ENCODE measurements around the gene ZNF518A. TPM values are rescaled to one million over a fixed set of nuclear protein-coding genes. Genes with fewer than 3 reads are reported as not detected.
A peak's percentile ranks its signal among the peaks of the same experiment; 100 is the strongest.

The ZNF518A gene
- total RNA-seq, 1 donor from 2014 or later = 21.1 TPM

DNA sequence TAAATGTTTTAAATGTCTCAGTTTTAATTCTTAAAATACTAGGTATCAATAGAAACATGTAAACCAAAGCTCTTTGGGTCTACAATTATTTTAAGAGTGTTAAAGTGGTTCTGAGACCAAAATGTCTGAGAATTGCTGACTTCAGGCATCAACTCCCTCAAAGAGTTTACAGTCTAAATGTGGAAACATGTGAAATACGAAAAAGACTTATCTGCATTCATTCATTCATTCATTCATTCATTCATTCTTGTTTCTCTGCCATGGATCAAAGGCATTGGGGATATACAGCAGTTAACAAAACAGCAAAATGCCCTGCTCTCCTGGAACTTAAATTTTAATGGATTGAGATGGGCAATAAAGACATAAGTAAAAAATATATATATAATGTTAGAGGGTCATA is 71.4 kb downstream of the ZNF518A start:
- TF ChIP-seq, protein P1, sequence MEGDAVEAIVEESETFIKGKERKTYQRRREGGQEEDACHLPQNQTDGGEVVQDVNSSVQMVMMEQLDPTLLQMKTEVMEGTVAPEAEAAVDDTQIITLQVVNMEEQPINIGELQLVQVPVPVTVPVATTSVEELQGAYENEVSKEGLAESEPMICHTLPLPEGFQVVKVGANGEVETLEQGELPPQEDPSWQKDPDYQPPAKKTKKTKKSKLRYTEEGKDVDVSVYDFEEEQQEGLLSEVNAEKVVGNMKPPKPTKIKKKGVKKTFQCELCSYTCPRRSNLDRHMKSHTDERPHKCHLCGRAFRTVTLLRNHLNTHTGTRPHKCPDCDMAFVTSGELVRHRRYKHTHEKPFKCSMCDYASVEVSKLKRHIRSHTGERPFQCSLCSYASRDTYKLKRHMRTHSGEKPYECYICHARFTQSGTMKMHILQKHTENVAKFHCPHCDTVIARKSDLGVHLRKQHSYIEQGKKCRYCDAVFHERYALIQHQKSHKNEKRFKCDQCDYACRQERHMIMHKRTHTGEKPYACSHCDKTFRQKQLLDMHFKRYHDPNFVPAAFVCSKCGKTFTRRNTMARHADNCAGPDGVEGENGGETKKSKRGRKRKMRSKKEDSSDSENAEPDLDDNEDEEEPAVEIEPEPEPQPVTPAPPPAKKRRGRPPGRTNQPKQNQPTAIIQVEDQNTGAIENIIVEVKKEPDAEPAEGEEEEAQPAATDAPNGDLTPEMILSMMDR (IDR thresholded peaks at IDR 0.05; ENCODE audit: insufficient read depth, low read length, severe bottlenecking) = no peak
- FAIRE-seq (no peak), DNase-seq (ENCODE audit: low read depth) (no peak)
- Histone ChIP-seq H3K4me3 (ENCODE audit: low read depth, low read length) (no peak overlapping the region), H3K36me3 (ENCODE audit: control insufficient read depth, insufficient read depth, low read length) (peaks cover 4% of the 10 kb centered on the region), H3K27me3 (ENCODE audit: control insufficient read depth, insufficient read depth, low read length) (no peaks in the 10 kb centered on the region)

DNA sequence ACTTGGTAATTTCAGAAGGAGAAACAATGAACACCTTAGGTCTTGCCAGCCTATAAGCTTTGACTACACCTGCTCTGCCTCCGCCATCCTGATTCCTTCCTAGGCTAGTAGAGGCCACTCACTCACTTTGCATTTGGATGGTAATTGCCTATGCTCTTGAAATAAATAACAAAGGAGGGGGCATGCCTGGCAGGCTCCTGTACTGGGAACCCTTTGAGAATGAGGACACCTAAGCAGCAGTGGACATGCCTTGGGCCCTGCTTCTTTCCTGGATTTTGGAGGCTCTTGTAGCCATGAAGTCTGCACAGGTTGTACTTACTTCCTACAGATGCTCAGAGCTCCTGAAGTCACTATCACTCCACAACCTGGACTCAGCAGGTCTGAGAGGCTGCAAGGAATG is 75.5 kb downstream of the ZNF518A start:
- Histone ChIP-seq H3K4me3 (ENCODE audit: low read depth, low read length) (no peak overlapping the region), H3K36me3 (ENCODE audit: control insufficient read depth, insufficient read depth, low read length) (peaks cover 4% of the 10 kb centered on the region), H3K27me3 (ENCODE audit: control insufficient read depth, insufficient read depth, low read length) (no peaks in the 10 kb centered on the region)
- TF ChIP-seq, protein P1 (IDR thresholded peaks at IDR 0.05; ENCODE audit: insufficient read depth, low read length, severe bottlenecking) = no peak
- DNase-seq (ENCODE audit: low read depth) (no peak), FAIRE-seq (peak; percentile 13)

DNA sequence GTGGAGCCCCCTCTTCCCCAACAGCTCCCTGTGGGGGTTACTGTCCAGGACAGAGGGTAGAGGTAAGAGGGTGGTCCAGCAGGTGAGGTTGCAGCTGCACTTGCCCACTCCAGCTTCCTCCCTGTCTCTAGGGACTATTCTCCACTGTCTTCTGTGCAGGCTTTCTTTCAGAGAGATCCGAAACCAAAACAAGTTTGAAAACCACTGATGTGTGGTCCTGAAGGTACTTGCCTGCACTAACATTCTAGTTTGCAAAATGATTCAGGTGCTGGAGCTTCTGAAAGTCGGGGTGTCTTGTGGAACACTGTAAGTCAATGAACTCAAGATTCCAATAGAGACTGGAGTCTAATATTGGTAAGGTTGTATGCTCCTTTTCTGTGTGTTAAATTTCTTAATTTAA is 78.2 kb downstream of the ZNF518A start:
- peaks cover 1% of the 10 kb centered on the region for H3K36me3 ChIP-seq (ENCODE audit: control insufficient read depth, insufficient read depth, low read length)
- FAIRE-seq = no peak

DNA sequence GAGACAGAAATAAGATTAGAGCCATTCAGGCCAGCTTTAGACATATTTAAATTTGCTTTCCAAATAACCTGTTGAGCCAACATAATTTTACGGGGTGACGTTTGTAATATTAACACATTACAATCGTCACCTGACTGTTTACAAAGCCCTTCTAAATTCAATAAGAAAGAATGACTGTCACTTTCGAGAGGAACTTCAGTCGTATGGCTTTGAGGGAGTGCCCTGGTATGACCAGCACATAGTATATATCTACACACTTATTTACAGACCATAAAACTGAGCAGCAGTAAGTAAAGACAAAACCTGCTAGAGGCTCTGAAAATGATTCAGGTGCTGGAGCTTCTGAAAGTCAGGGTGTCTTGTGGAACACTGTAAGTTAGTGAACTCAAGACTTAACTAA is 78.8 kb downstream of the ZNF518A start:
- FAIRE-seq (no peak), DNase-seq (ENCODE audit: low read depth) (no peak)
- Histone ChIP-seq H3K27me3 (ENCODE audit: control insufficient read depth, insufficient read depth, low read length) (no peaks in the 10 kb centered on the region), H3K36me3 (ENCODE audit: control insufficient read depth, insufficient read depth, low read length) (peaks cover 1% of the 10 kb centered on the region), H3K4me3 (ENCODE audit: low read depth, low read length) (no peak overlapping the region)
- TF ChIP-seq, protein P1 (IDR thresholded peaks at IDR 0.05; ENCODE audit: insufficient read depth, low read length, severe bottlenecking) = no peak

More for the DNA sequence above, 78.2 kb downstream of the ZNF518A start:
- Histone ChIP-seq H3K27me3 (ENCODE audit: control insufficient read depth, insufficient read depth, low read length) (no peaks in the 10 kb centered on the region), H3K4me3 (ENCODE audit: low read depth, low read length) (no peak overlapping the region)
- DNase-seq (ENCODE audit: low read depth) = no peak
- TF ChIP-seq, protein P1 (IDR thresholded peaks at IDR 0.05; ENCODE audit: insufficient read depth, low read length, severe bottlenecking) = no peak

DNA sequence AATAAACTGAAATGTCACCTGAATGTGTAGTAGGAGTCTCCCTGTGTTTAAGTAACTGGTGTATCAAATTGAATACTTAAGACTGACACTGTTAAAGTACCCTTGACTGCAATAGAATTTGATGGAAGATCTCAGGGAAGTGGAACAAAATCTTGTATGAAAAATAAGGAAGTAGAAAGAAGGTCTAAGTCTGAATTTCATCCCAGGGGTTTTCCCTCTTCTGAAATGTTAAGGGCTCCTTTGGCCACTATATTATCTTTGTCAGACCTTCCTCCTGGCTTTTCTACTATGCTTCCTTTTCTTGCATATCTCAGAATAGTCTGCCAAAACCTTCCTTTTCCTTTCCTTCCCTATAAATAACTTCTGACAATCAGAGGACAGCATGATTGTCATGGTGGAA is 81.7 kb downstream of the ZNF518A start:
- no peak for FAIRE-seq
- H3K27me3 ChIP-seq (ENCODE audit: control insufficient read depth, insufficient read depth, low read length) = no peaks in the 10 kb centered on the region
- no peak for DNase-seq (ENCODE audit: low read depth)
- H3K36me3 ChIP-seq (ENCODE audit: control insufficient read depth, insufficient read depth, low read length) = no peaks in the 10 kb centered on the region
- no peak overlapping the region for H3K4me3 ChIP-seq (ENCODE audit: low read depth, low read length)
- TF ChIP-seq, protein P1 (IDR thresholded peaks at IDR 0.05; ENCODE audit: insufficient read depth, low read length, severe bottlenecking) = no peak

DNA sequence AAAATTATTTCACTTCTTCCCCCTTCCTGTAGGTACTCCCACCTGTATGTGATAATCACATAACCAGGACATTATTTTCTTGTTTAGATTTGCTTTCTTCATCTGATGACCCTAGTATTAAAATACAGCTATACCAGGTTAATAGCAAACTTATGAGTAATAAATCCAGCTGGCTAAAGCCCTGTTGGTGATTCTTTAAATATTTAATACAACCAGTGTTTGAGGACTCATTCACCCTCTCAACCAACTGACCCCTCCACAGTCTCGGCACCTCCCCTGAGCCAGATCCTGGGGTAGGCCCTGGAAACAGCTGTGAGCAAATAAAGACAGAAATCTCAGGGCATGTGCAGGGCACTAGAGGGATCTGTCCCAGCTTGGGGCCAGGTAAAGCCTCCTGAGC is 82.8 kb downstream of the ZNF518A start:
- Histone ChIP-seq H3K4me3 (ENCODE audit: low read depth, low read length) (no peak overlapping the region), H3K27me3 (ENCODE audit: control insufficient read depth, insufficient read depth, low read length) (no peaks in the 10 kb centered on the region), H3K36me3 (ENCODE audit: control insufficient read depth, insufficient read depth, low read length) (no peaks in the 10 kb centered on the region)
- TF ChIP-seq, protein P1 (IDR thresholded peaks at IDR 0.05; ENCODE audit: insufficient read depth, low read length, severe bottlenecking) = no peak
- FAIRE-seq (no peak), DNase-seq (ENCODE audit: low read depth) (no peak)
